HG02759 (cell line): Measurements from ENCODE around the gene GJB6.
A peak's percentile ranks its signal among the peaks of the same experiment; 100 is the strongest.

Experiments used
- ATAC-seq: cut with Tn5 transposase; IDR thresholded peaks from one replicate; pipeline ENCODE4 v1.9.1; 2021; ENCODE audit warnings: mild to moderate bottlenecking, moderate library complexity; ENCODE audit not compliant: unreplicated experiment

The GJB6 gene

GRCh38 chr13:20188667-20189553, 43.2 kb downstream of the GJB6 start:
- ATAC-seq: no peak

- ATAC-seq: no peak
Measured at GRCh38 chr13:20186771-20187170, 45.3 kb downstream of the GJB6 start.

GRCh38 chr13:20185366-20186056, 46.6 kb downstream of the GJB6 start:
- no peak for ATAC-seq

GRCh38 chr13:20182231-20182846, 49.8 kb downstream of the GJB6 start:
- ATAC-seq: peak; percentile 89

- no peak for ATAC-seq
Measured at GRCh38 chr13:20181188-20181587, 50.9 kb downstream of the GJB6 start.

GRCh38 chr13:20178156-20178555, 54.0 kb downstream of the GJB6 start:
- ATAC-seq: no peak

GRCh38 chr13:20177049-20177831, 54.9 kb downstream of the GJB6 start:
- ATAC-seq: no peak

GRCh38 chr13:20175907-20176652, 56.0 kb downstream of the GJB6 start:
- ATAC-seq: no peak

GRCh38 chr13:20175406-20175794, 56.7 kb downstream of the GJB6 start:
- no peak for ATAC-seq

- peak; percentile 92 for ATAC-seq
Measured at GRCh38 chr13:20174656-20175405, 57.3 kb downstream of the GJB6 start.

- no peak for ATAC-seq
Measured at GRCh38 chr13:20173116-20173746, 58.9 kb downstream of the GJB6 start.
